Lower lobe of right lung (tissue), 2 donors: ENCODE data around the gene TMEM121B. TPM values are rescaled to one million over a fixed set of nuclear protein-coding genes. Genes with fewer than 3 reads are reported as not detected.

ENCODE experiments used
- ATAC-seq, 2 donors: fragments of 200-7000 bp; cut with Tn5 transposase; one replicate each; pipeline ENCODE4 v1.9.1; 2020 to 2022; ENCODE audit warnings: mild to moderate bottlenecking in 2 of 2, moderate library complexity in 2 of 2
- DNase-seq: peaks from one replicate; pipeline ENCODE4 v3.0.0-alpha.2; 2020
- H3K27ac ChIP-seq: fragments of 200-600 bp; one replicate; pipeline ENCODE4 v1.8.0; 2022
- H3K27me3 ChIP-seq: fragments of 200-600 bp; one replicate; pipeline ENCODE4 v1.8.0; 2022; ENCODE audit warnings: low read depth
- H3K36me3 ChIP-seq: fragments of 200-600 bp; one replicate; pipeline ENCODE4 v1.8.0; 2022; ENCODE audit warnings: mild to moderate bottlenecking
- H3K4me1 ChIP-seq: fragments of 200-600 bp; one replicate; pipeline ENCODE4 v1.8.0; 2022
- H3K4me3 ChIP-seq: fragments of 200-600 bp; one replicate; pipeline ENCODE4 v1.8.0; 2022; ENCODE audit warnings: mild to moderate bottlenecking
- H3K9me3 ChIP-seq: fragments of 200-600 bp; one replicate; pipeline ENCODE4 v1.8.0; 2022
- CTCF ChIP-seq: fragments of 200-600 bp; IDR thresholded peaks from one replicate; pipeline ENCODE4 v1.8.0; 2022; ENCODE audit warnings: antibody characterized with exemption, mild to moderate bottlenecking
- intact Hi-C: fragments of 100-400 bp; cut with DNase I; formaldehyde crosslinking; loops from one replicate; pipeline ENCODE4 v1.11.0; 2022
- total RNA-seq: library from RNA; stranded (reverse); fragmentation: NEBNext Ultra II Directional; extraction: Animal tissue kit (Norgen Biotek cat#: 25700); gene quantifications from one replicate; pipeline ENCODE4 v1.2.1, GENCODE V29; 2021
- donor health status: DM: no; HTN: yes; CAD: no; lungs with severe emphysema.

Gene TMEM121B
- total RNA-seq, 1 donor from 2014 or later, result 0.97 TPM

GRCh38 chr22:17072877-17073276, 48.3 kb downstream of the TMEM121B start:
- Histone ChIP-seq H3K27ac (no peak overlapping the region), H3K36me3 (no peaks in the 10 kb centered on the region), H3K9me3 (no peaks in the 10 kb centered on the region), H3K27me3 (no peaks in the 10 kb centered on the region), H3K4me3 (no peak overlapping the region), H3K4me1 (peaks cover 6% of the 10 kb centered on the region)
- ATAC-seq (no peak), DNase-seq (no peak)
- intact Hi-C loops, result loop anchor here (10.0 kb wide), 1 partner anchor 432 kb away; no protein-coding TSS in a partner anchor
- TF ChIP-seq CTCF, result no peak

Other genes starting within 250 kb of the TMEM121B start
- not detected for gene GAB4, start 113.1 kb downstream of the TMEM121B start, total RNA-seq
- gene IL17RA, start 36.4 kb downstream of the TMEM121B start, total RNA-seq, result 54.8 TPM
- gene HDHD5, start 37.9 kb upstream of the TMEM121B start, total RNA-seq, result 26.2 TPM
- gene ADA2, start 98.1 kb upstream of the TMEM121B start, total RNA-seq, result 110 TPM
- 10.9 TPM for gene CECR2, start 248.1 kb upstream of the TMEM121B start, total RNA-seq